SK-N-SH treated with all-trans-retinoic acid at 6 μM for 48 hours (cell line): ENCODE measurements around the gene FCHO1.

Experiments used
- ATAC-seq: fragments of 200-7000 bp; cut with Tn5 transposase; 3 replicates; pipeline ENCODE4 v1.9.1; 2020; ENCODE audit warnings: mild to moderate bottlenecking, moderate library complexity
- ARNTL ChIP-seq: fragments of 450-650 bp; formaldehyde crosslinking; IDR thresholded peaks from 2 replicates; pipeline ENCODE4 v1.5.0; 2020; ENCODE audit warnings: low read depth, mild to moderate bottlenecking, moderate library complexity, borderline replicate concordance
- BACH2 ChIP-seq: fragments of 250-450 bp; sonication (Bioruptor Pico); IDR thresholded peaks from 2 replicates; pipeline ENCODE4 v1.9.0; 2021; ENCODE audit warnings: mild to moderate bottlenecking, borderline replicate concordance
- CSDC2 ChIP-seq: fragments of 250-450 bp; sonication (Bioruptor Pico); IDR thresholded peaks from 2 replicates; pipeline ENCODE4 v1.5.0; 2020; ENCODE audit warnings: mild to moderate bottlenecking, moderate library complexity
- ESRRG ChIP-seq: fragments of 250-450 bp; sonication (Bioruptor Pico); IDR thresholded peaks from 2 replicates; pipeline ENCODE4 v1.6.1; 2021; ENCODE audit warnings: mild to moderate bottlenecking
- GLIS3 ChIP-seq: fragments of 250-450 bp; sonication (Bioruptor Pico); IDR thresholded peaks from 2 replicates; pipeline ENCODE4 v1.5.0; 2020; ENCODE audit warnings: mild to moderate bottlenecking, moderate library complexity
- ISL1 ChIP-seq: fragments of 250-450 bp; sonication (Bioruptor Pico); IDR thresholded peaks from 2 replicates; pipeline ENCODE4 v2.1.2; 2022; ENCODE audit warnings: mild to moderate bottlenecking, moderate library complexity
- OSR1 ChIP-seq: fragments of 250-450 bp; sonication (Bioruptor Pico); IDR thresholded peaks from 2 replicates; pipeline ENCODE4 v1.8.0; 2022; ENCODE audit warnings: moderate library complexity, mild to moderate bottlenecking, inconsistent platforms
- PPARA ChIP-seq: fragments of 250-450 bp; sonication (Bioruptor Pico); IDR thresholded peaks from 2 replicates; pipeline ENCODE4 v1.5.0; 2020; ENCODE audit warnings: mild to moderate bottlenecking, borderline replicate concordance
- SNAI2 ChIP-seq: fragments of 250-450 bp; sonication (Bioruptor Pico); IDR thresholded peaks from 2 replicates; pipeline ENCODE4 v1.5.0; 2020; ENCODE audit warnings: mild to moderate bottlenecking, moderate library complexity
- TCF4 ChIP-seq: fragments of 250-450 bp; sonication (Bioruptor Pico); IDR thresholded peaks from 2 replicates; pipeline ENCODE4 v1.8.0; 2021; ENCODE audit warnings: mild to moderate bottlenecking, moderate library complexity, borderline replicate concordance
- TOX ChIP-seq: fragments of 250-450 bp; sonication (Bioruptor Pico); IDR thresholded peaks from 2 replicates; pipeline ENCODE4 v1.8.0; 2021; ENCODE audit warnings: mild to moderate bottlenecking, moderate library complexity, borderline replicate concordance
- ZC3H10 ChIP-seq: fragments of 250-450 bp; sonication (Bioruptor Pico); IDR thresholded peaks from 2 replicates; pipeline ENCODE4 v1.5.1; 2021; ENCODE audit warnings: mild to moderate bottlenecking, moderate library complexity
- ZFP3 ChIP-seq: fragments of 250-450 bp; sonication (Bioruptor Pico); IDR thresholded peaks from 2 replicates; pipeline ENCODE4 v1.5.0; 2020; ENCODE audit warnings: mild to moderate bottlenecking, moderate library complexity
- ZFP30 ChIP-seq: fragments of 450-650 bp; formaldehyde crosslinking; IDR thresholded peaks from 2 replicates; pipeline ENCODE4 v1.5.0; 2022; ENCODE audit warnings: mild to moderate bottlenecking, moderate library complexity
- ZNF565 ChIP-seq: fragments of 450-650 bp; formaldehyde crosslinking; conservative IDR thresholded peaks from 2 replicates; pipeline ENCODE4 v1.5.0; 2020; ENCODE audit warnings: low read depth, mild to moderate bottlenecking, moderate library complexity
- ZNF70 ChIP-seq: fragments of 450-650 bp; formaldehyde crosslinking; IDR thresholded peaks from 2 replicates; pipeline ENCODE4 v1.5.0; 2020; ENCODE audit warnings: mild to moderate bottlenecking, moderate library complexity
- ZNF8 ChIP-seq: fragments of 450-650 bp; formaldehyde crosslinking; IDR thresholded peaks from 2 replicates; pipeline ENCODE4 v1.5.0; 2020; ENCODE audit warnings: mild to moderate bottlenecking, moderate library complexity
- TF ChIP-seq, protein P1 (sequence below): fragments of 250-450 bp; sonication (Bioruptor Pico); IDR thresholded peaks from 2 replicates; pipeline ENCODE4 v1.5.0; 2020; ENCODE audit warnings: mild to moderate bottlenecking, moderate library complexity
- TF ChIP-seq, protein P2 (sequence below): fragments of 250-450 bp; sonication (Bioruptor Pico); IDR thresholded peaks from 2 replicates; pipeline ENCODE4 v1.5.1; 2021; ENCODE audit warnings: mild to moderate bottlenecking, moderate library complexity
- TF ChIP-seq, protein P3 (sequence below): fragments of 250-450 bp; sonication (Bioruptor Pico); IDR thresholded peaks from 2 replicates; pipeline ENCODE4 v1.5.1; 2020; ENCODE audit warnings: low read depth, mild to moderate bottlenecking, moderate library complexity
- TF ChIP-seq, protein P4 (sequence below): fragments of 250-450 bp; sonication (Bioruptor Pico); IDR thresholded peaks from 2 replicates; pipeline ENCODE4 v1.8.0; 2021; ENCODE audit warnings: low read depth, mild to moderate bottlenecking, moderate library complexity, borderline replicate concordance

FCHO1 gene

DNA sequence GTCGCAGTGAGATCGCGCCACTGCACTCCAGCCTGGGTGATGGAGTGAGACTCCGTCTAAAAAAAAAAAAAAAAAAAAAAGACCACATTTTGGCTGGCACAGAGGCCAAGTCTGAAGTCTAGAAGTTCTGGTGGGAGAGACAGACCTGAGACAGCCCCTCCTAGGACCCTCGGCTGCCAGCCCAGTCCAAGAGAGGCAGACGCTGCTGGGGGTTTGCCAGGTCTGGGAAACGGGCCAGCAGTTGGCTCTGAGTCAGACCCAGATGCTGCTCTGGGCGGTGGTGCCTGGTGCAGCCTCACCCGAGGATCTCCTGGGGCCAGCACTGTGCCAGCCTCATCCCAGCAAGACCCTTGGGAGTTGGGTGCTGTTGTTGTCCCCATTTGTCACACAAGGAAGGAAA is 5.8 kb downstream of the FCHO1 start:
- peak; percentile 88 for ATAC-seq
- no peak for TF ChIP-seq TOX
- no peak for TF ChIP-seq ZC3H10
- TF ChIP-seq TCF4 (CRISPR knock-in tag), result 0 out of 2 replicates have a peak, but pooled peaks have one; percentile 24
- TF ChIP-seq, all 23 proteins: peak for 1

DNA sequence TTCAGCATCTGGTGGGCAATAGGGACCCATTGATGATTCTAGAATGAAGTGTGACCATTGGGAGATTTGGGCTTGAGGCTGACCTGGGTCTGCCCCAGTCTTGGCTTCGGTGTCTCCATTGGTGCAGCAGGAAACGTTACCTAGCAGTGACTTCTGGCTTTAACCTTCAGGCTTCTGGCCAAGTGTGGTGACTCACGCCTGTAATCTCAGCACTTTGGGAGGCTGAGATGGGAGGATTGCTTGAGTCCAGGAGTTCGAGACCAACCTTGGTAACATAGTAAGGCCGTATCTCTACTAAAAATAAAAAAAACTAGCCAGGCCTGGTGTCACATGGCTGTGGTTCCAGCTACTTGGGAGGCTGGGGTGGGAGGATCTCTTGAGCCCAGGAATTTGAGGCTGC is 7.2 kb downstream of the FCHO1 start:
- no peak for ATAC-seq
- no peak for TF ChIP-seq CSDC2

DNA sequence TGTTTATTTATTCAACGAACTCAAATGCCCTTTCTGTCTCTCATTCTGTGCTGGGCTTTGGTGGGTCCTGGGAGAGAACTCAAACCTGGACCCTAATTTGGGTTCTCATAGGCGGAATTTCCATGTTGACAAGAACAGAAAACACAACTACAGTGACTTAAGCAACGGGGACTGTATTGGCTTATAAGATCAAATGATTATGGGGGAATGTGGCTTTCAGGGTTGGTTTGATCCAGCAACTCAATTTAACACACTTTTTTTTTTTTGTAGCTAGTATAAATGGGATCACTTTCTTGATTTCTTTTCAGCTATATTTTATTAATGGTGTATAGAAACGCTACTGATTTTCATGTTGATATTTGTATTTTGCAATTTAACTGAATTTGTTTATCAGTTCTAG is 9.9 kb downstream of the FCHO1 start:
- ATAC-seq, result no peak
- TF ChIP-seq ZNF565 (CRISPR knock-in tag) (no peak), ESRRG (no peak), PPARA (CRISPR knock-in tag) (no peak), TOX (no peak), ZNF8 (CRISPR knock-in tag) (no peak), OSR1 (CRISPR knock-in tag) (no peak), ISL1 (CRISPR knock-in tag) (no peak)
- TF ChIP-seq, protein P1, sequence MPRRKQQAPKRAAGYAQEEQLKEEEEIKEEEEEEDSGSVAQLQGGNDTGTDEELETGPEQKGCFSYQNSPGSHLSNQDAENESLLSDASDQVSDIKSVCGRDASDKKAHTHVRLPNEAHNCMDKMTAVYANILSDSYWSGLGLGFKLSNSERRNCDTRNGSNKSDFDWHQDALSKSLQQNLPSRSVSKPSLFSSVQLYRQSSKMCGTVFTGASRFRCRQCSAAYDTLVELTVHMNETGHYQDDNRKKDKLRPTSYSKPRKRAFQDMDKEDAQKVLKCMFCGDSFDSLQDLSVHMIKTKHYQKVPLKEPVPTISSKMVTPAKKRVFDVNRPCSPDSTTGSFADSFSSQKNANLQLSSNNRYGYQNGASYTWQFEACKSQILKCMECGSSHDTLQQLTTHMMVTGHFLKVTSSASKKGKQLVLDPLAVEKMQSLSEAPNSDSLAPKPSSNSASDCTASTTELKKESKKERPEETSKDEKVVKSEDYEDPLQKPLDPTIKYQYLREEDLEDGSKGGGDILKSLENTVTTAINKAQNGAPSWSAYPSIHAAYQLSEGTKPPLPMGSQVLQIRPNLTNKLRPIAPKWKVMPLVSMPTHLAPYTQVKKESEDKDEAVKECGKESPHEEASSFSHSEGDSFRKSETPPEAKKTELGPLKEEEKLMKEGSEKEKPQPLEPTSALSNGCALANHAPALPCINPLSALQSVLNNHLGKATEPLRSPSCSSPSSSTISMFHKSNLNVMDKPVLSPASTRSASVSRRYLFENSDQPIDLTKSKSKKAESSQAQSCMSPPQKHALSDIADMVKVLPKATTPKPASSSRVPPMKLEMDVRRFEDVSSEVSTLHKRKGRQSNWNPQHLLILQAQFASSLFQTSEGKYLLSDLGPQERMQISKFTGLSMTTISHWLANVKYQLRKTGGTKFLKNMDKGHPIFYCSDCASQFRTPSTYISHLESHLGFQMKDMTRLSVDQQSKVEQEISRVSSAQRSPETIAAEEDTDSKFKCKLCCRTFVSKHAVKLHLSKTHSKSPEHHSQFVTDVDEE (CRISPR knock-in tag), result no peak
- TF ChIP-seq, protein P2, sequence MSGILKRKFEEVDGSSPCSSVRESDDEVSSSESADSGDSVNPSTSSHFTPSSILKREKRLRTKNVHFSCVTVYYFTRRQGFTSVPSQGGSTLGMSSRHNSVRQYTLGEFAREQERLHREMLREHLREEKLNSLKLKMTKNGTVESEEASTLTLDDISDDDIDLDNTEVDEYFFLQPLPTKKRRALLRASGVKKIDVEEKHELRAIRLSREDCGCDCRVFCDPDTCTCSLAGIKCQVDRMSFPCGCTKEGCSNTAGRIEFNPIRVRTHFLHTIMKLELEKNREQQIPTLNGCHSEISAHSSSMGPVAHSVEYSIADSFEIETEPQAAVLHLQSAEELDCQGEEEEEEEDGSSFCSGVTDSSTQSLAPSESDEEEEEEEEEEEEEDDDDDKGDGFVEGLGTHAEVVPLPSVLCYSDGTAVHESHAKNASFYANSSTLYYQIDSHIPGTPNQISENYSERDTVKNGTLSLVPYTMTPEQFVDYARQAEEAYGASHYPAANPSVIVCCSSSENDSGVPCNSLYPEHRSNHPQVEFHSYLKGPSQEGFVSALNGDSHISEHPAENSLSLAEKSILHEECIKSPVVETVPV (CRISPR knock-in tag), result no peak

DNA sequence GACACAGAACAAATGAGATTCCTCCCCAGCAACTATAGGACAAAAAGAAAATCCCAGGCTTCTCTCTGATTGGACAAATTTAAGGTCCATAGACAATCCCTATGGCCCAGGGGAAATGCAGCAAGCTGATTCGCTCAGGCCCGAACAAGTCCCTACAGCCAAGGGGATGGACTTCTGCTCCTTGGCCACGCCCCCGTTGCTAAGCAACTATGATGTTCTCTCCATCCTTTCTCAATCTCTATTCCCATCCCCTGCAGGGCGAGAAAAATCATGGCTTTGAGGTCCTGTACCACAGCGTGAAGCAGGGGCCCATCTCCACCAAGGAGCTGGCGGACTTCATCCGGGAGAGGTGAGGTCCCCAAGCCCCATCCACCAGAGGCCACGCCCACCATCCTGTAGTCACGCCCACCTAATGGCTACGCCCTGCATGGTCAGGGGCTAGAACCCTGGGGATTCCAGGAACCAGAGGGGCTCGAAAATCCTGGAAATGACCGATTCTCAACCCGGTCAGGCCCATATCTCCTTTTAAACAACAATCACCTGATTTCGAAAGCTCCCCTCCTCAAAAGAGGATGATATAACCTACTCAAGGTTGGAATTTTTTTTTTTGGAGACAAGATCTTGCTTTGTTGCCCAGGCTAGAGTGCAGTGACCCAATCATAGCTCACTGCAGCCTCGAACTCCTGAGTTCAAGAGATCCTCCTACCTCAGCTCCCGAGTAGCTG is 11.4 kb downstream of the FCHO1 start:
- ATAC-seq, result peak; percentile 95
- TF ChIP-seq ARNTL (CRISPR knock-in tag) (no peak), TCF4 (CRISPR knock-in tag) (no peak), OSR1 (CRISPR knock-in tag) (no peak), GLIS3 (CRISPR knock-in tag) (no peak), ZNF70 (CRISPR knock-in tag) (no peak), ZFP3 (CRISPR knock-in tag) (no peak), BACH2 (no peak), ZNF8 (CRISPR knock-in tag) (no peak), ESRRG (no peak), SNAI2 (CRISPR knock-in tag) (no peak), ZNF565 (CRISPR knock-in tag) (no peak), TOX (no peak), ISL1 (CRISPR knock-in tag) (no peak)
- TF ChIP-seq, protein P3, sequence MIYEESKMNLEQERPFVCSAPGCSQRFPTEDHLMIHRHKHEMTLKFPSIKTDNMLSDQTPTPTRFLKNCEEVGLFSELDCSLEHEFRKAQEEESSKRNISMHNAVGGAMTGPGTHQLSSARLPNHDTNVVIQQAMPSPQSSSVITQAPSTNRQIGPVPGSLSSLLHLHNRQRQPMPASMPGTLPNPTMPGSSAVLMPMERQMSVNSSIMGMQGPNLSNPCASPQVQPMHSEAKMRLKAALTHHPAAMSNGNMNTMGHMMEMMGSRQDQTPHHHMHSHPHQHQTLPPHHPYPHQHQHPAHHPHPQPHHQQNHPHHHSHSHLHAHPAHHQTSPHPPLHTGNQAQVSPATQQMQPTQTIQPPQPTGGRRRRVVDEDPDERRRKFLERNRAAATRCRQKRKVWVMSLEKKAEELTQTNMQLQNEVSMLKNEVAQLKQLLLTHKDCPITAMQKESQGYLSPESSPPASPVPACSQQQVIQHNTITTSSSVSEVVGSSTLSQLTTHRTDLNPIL (CRISPR knock-in tag), result no peak
- TF ChIP-seq, protein P4, sequence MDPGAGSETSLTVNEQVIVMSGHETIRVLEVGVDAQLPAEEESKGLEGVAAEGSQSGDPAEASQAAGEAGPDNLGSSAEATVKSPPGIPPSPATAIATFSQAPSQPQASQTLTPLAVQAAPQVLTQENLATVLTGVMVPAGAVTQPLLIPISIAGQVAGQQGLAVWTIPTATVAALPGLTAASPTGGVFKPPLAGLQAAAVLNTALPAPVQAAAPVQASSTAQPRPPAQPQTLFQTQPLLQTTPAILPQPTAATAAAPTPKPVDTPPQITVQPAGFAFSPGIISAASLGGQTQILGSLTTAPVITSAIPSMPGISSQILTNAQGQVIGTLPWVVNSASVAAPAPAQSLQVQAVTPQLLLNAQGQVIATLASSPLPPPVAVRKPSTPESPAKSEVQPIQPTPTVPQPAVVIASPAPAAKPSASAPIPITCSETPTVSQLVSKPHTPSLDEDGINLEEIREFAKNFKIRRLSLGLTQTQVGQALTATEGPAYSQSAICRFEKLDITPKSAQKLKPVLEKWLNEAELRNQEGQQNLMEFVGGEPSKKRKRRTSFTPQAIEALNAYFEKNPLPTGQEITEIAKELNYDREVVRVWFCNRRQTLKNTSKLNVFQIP (CRISPR knock-in tag), result no peak

DNA sequence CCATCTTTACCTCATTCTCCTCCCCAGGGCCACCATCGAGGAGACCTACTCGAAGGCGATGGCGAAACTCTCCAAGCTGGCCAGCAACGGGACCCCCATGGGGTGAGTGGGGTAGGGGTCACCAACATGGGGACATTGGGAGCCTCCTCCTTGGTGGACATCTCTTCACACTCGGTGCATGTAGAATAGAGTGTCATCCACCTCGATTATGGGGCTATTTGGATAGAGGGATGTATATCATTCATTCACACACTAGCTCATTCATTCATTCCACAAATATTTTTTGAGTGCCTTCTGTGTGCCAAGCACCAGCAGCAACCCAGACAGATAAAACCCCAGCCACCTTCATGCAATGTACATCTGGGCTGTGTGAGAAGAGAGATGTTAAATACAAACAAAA is 13.1 kb downstream of the FCHO1 start:
- no peak for ATAC-seq
- TF ChIP-seq, protein P2 (CRISPR knock-in tag), result no peak
- TF ChIP-seq SNAI2 (CRISPR knock-in tag) (no peak), PPARA (CRISPR knock-in tag) (no peak), OSR1 (CRISPR knock-in tag) (no peak), TCF4 (CRISPR knock-in tag) (no peak), ZFP30 (CRISPR knock-in tag) (no peak), ISL1 (CRISPR knock-in tag) (no peak), ZC3H10 (no peak), ESRRG (no peak)
- TF ChIP-seq, protein P1 (CRISPR knock-in tag), result no peak
